NCI-H748 (cell line): ENCODE results near the gene ABAT.

Source experiments
- DNase-seq: peaks from one replicate; lab custom pipeline; 2025; ENCODE audit not compliant: unreplicated experiment; lab: John Stamatoyannopoulos, UW

ABAT gene

GRCh38 chr16:8808009-8808408, 133.6 kb downstream of the ABAT start:
- DNase-seq, result no peak

DNA sequence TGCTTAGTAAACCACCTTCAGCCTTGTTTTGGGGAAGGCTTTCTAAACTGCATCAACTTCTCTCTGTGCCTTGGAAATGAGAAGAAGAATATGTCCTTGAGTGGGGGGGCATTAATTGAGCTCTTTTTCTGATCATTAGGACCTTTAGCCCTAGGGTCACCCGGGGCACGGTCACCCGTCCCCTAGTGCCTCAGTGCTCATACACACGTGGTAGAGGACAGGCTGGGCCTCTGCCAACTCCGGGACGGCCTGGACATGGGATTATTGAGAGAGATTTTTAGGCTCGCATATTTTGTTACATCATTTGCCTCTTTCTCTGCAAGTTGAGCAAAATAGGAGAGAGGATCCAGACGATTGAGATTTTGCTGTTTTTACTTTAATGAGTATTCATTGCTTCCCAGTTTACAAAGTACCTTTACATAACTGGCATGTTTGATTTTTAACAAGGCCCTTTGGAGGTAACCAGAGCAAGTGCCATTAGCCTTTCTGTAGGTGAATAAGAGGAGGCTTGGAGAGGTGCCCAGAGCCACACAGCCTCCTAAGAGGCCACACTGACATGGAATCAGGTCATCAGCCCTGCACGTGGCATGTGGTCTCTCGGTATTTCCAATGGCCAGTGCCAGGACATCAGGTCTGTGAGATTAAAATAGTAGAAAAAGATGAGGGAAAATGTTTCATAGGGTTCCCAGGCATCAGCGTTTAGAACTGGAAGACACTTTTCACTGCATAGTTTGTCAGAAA, 134.4 kb downstream of the ABAT start:
- no peak for DNase-seq

DNA sequence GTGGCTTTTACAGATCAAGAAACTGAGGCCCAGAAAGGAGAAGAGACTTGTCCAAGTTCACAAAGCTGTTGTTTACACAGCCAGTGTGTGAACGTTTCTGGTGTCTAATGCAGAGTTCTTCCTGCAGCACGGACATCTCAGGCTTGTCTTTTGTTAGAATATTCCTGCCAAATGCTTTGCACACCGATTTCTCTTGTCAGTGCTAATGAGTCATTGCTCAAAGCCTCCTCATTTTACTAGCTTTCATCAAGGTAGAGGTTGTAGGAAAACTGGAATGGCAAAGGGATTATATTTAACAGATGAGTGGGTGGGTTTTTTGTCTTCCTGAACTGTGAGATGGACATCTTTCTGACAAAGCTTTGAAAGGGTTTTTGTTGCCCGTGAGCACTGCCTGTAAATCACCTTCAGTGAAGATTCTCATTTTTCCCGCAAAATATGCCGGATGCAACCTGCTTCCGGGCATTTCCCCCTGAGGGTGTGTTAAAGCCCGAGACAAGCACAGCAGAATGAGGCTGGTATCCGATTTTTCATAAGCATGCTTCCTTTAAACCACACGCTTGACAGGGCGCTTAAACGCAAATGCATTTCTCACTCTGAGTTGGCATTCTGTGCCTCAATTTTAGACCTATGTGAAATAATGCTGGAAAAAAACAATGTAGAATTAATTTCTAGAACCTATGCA, 137.9 kb downstream of the ABAT start:
- DNase-seq, result no peak

DNA sequence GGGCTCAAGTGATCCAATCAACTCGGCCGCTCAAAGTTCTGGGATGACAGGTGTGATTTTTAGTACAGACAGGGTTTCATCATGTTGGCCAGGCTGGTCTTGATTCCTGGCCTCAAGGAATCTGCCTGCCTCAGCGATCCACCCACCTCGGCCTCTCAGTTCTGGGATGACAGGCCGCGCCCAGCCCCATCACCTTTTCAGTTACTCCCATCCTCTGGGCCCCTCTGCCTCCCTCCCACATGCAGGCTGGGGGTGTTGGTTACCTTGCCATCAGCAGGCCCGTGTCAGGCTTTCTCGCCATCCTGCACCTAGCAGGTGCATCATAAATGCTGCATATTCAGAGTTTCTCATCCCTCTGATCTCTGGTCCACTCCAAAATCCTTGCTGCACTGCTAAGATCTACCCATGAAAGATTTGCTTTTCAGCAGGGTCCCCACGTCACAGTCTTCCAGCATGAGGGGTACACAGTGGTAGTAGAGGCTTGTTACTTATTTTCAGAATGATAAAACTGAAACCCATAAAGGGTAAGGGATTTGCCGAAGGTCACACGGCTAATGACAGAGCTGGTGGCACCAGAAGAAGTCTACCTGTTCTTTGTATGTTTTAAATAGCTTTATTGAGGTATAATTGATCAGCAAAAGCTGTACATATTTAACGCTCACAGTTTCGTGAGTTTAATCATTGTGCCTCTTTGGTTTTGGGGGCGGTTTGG, 139.8 kb downstream of the ABAT start:
- DNase-seq, result no peak

DNA sequence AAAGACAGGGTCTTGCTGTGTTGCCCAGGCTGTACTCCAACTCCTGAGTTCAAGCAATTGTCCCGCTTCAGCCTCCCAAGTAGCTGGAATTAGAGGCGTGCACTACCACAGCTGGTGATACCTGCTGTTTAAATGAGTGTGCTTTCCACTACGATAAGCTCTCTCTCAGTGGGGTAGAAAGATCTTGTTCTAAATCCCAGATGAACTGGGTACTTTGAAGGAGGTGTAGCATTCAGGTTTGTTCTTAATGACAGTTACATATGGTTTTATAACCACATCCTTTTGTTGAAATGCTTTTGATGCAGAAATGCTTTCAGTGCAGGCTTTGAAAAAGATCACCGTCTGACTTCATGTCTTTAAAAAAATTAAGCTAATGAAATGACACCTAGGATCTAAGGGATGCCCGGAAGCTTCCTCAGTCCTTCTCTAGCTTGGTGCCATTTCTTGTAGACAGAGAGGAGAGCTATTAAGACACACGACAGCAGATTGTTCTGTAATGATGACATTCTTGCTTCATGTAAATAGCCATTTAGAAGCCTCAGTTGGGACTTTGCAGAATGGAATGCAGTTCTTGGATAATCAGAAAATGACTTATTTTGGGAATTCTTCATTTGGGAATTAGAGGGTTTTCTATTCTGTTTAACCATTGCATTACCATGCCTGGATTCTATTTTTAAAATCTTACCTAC, 142.7 kb downstream of the ABAT start:
- no peak for DNase-seq

DNA sequence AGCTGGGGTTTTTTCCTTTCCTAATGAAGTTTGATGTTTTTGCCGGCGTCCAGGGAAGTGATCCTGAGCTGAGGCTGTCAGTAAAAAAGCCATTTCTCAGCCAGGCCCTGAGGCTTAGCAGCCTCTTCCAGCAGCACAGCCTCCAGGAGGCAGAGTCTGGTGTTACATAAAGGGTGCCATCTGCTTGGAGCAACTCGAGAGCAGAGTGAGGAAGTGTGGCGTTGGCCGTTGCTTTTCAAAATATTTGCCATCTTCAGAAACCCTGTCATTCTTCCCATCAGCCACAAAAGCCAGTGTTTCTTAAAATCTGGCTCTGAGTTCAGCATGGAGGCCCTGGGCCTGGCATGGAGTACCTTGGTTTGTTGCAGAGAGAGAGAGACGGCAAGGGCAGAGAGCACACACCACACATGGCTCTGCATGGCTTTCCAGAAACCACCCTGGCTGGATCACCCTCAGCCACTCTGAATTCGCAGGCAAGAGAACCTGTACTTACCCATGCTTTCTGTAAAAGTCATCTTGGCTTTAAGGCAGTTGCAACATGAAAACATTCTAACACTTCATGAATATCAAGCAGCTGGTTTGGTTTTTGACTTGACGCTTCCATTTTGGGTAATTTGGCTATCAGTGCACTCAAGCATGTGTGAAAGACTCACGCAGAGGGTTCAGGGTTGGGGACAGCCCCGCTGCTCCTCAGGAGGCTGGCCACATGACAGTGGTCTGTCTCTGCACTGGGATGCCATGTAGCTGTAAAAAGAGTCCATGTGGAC, 144.3 kb downstream of the ABAT start:
- no peak for DNase-seq

- no peak for DNase-seq
Observed at GRCh38 chr16:8819411-8820034, 145.1 kb downstream of the ABAT start.

DNA sequence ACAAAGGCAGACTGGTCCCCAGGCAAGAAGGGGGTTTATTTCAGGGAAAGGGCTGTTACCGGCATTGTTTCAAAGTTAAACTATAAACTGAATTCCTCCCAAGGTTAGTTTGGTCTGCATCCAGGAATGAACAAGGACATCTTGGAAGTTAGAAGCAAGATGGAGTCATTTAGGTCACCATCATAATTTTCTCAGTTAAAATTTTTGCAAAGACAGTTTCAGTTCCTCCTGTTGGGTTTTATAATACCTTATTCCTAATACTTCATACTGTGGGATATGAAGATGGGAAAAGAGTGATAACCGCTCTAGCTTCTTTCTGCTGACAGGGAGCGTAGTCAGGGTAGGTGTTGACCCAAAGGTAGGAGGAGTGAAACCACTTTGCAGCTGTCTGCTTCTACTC, 148.0 kb downstream of the ABAT start:
- no peak for DNase-seq

- no peak for DNase-seq
Observed at GRCh38 chr16:8826278-8826879, 152.0 kb downstream of the ABAT start.

- no peak for DNase-seq
Observed at GRCh38 chr16:8828541-8829165, 154.2 kb downstream of the ABAT start.

DNA sequence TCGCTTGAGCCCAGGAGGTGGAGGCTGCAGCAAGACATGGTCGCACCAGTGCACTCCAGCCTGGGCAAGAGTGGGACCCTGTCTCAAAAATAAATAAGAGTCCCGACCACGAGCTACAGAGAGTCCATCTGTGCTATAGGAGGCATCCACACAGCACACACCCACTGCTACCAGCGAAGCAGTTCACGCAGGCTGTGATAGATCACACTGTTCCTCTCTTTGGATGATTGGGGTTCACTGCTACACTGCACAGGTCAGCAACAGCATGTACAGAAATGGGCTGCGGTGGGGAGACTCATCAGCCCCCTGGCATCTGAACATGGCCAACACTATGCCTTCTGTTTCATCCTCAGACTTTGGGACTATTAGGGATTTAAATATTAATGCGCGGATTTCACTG, 157.0 kb downstream of the ABAT start:
- DNase-seq, result no peak

GRCh38 chr16:8831871-8832716, 157.7 kb downstream of the ABAT start:
- no peak for DNase-seq

GRCh38 chr16:8832717-8833105, 158.3 kb downstream of the ABAT start:
- DNase-seq, result no peak
